ENCODE measurements around the gene GIMAP7.

GRCh38 chr7:150511048-150511447, 3.6 kb upstream of the GIMAP7 start:
- TF ChIP-seq SIN3A (IDR thresholded peaks at IDR 0.05; ENCODE audit: borderline replicate concordance, insufficient read depth, low read depth, low read length) (no peak), CTCF (IDR thresholded peaks at IDR 0.05) (no peak), POLR2AphosphoS5 (IDR thresholded peaks at IDR 0.05; ENCODE audit: low read depth, low read length) (no peak)
